ENCODE data around the gene THYN1.

Gene THYN1

GRCh38 chr11:134223121-134223520, 30.0 kb downstream of the THYN1 start:
- no peak for DNase-seq (ENCODE audit: low read depth in 3 of 3)

DNA sequence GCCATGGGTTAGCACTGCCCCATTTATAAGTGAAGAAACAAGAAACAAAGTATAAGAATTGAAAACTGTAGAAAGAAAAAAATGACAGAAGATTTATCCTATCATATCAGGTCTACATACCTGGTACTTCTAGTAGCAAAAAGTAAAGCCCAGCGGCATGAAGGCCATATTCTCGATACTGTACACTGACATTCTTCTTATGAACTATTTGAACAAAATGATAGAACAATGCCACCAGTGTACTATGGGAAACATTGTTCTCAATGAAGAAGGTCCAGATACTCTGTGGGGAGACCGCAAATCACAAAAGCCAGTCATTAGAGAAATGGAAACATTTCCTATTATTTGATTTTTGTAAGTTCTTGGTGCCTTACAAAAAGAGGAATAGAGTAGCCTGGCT, 36.3 kb downstream of the THYN1 start:
- DNase-seq (ENCODE audit: low read depth in 3 of 3): no peak

- DNase-seq (ENCODE audit: low read depth in 3 of 3): no peak
Observed at GRCh38 chr11:134215836-134216235, 37.3 kb downstream of the THYN1 start.

DNA sequence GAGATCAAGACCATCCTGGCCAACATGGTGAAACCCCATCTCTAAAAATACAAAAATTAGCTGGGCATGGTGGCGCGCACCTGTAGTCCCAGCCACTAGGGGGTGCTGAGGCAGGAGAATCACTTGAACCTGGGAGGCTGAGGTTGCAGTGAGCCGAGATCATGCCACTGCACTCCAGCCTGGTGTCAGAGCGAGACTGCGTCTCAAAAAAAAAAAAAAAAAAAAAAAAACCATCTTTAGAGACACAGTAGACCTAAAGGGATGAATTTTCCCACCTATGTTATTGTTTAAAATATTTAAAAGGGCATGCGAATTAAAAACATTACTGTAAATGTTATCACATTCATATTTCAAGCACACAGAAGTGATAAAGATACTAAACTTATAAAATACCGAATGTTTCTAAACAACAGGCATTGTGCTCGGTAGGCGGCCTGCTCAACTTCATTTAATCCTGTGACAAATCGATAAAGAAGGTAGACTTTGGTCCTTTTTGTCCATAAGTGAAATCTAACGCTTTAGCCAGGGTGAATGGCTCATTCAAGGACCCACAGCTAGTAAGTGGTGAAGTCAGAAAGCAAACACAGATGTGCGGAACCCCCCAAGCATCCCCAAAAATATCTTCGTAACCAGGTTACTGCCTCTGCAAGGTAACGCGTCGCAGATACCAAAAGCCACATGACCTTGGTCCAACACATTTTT, 45.5 kb downstream of the THYN1 start:
- DNase-seq (ENCODE audit: low read depth in 3 of 3): peak; percentile 26 to 48 (median 27)

DNA sequence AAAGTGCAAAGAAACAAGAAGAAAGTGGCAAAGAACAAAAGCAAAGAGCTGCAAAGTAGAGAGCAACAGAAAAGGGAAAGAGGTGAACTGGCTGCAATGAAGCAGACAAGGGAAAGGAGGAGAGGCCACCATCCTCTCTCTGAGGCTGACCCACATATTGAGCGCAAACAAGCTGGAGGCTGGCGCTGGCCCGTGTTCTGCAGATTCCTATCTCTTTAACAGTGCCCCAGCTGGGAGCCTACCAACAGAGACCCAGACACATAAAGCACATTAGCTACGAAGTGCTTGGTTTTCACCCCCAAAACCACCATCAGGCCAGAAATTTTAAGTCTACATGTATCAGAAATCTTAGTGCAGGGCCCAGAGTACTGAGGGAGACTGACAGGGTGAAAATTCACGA, 47.0 kb downstream of the THYN1 start:
- no peak for DNase-seq (ENCODE audit: low read depth in 3 of 3)

- DNase-seq (ENCODE audit: low read depth in 3 of 3): no peak
Observed at GRCh38 chr11:134205729-134206128, 47.4 kb downstream of the THYN1 start.

DNA sequence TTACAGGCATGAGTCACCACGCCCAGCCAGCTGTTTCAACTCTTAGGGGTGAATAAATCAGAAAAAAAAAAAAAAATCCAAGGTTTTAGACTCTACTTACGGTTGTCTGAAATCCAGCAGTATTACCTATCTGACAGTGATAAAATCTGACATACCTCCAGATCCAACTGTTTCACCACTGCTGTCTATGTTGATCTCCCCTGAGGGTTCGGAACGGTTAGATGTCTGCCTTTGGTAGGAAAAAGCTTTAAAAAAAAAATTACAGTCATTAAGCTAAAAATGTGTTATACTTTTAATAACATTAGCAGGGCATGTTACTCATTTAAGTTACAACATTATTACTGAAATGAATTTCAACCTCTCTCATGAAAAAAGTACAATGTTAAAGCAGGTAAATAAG, 50.5 kb downstream of the THYN1 start:
- no peak for DNase-seq (ENCODE audit: low read depth in 3 of 3)

DNA sequence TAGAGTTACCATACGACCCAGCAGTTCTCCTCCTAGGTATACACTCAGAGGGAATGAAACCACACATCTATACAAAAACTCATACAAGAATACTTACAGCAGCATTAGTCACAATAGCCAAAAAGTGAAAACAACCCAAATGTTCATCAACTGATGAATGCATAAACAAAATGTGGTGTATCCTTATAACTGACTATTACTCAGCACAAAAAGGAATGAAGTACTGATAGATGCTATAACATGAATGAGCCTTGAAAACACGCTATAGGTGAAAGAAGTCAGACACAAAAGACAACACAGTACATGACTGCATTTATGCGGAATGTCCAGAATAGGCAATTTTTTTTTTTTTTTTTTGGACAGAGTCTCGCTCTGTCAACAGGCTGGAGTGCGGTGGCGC, 52.5 kb downstream of the THYN1 start:
- no peak for DNase-seq (ENCODE audit: low read depth in 3 of 3)

- no peak for DNase-seq (ENCODE audit: low read depth in 3 of 3)
Observed at GRCh38 chr11:134199531-134199930, 53.6 kb downstream of the THYN1 start.

Measured in stimulated activated CD4-positive, alpha-beta T cell treated with anti-CD3 and anti-CD28 coated beads, TNF-alpha, amount 100 ng/mL, for 4 hours (primary cell).